ENCODE results near the gene ANKRD62. TPM values are rescaled to one million over a fixed set of nuclear protein-coding genes. Genes with fewer than 3 reads are reported as not detected.

ANKRD62 gene
- total RNA-seq, 1 donor from 2014 or later, result not detected

DNA sequence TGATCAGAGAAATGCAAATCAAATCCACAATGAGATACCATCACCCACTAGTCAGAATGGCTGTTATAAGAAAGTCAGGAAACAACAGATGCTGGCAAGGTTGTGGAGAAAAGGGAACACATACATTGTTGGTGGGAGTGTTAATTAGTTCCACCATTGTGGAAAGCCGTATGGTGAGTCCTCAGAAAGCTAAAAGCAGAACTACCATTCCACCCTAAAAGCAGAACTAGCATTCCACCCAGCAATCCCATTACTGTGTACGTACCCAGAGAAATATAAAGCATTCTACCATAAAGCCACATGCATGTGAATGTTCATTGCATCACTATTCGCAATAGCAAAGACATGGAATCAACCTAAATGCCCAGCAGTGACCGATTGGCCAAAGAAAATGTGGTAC is 60.7 kb downstream of the ANKRD62 start:
- no peak for DNase-seq (ENCODE audit: low spot score)
- no peak for TF ChIP-seq CTCF (IDR thresholded peaks at IDR 0.05)
- no peaks in the 10 kb centered on the region for H3K36me3 Mint-ChIP-seq (ENCODE audit: low read depth)
- peaks cover 55% of the 10 kb centered on the region for H3K4me1 Mint-ChIP-seq (ENCODE audit: low read depth)
- peaks cover 5% of the 10 kb centered on the region for H3K9me3 Mint-ChIP-seq (ENCODE audit: low read depth)
- H3K27ac Mint-ChIP-seq (ENCODE audit: unreplicated experiment), result no peak overlapping the region
- H3K4me3 Mint-ChIP-seq (ENCODE audit: unreplicated experiment), result no peak overlapping the region
- no peaks in the 10 kb centered on the region for H3K27me3 Mint-ChIP-seq (ENCODE audit: low read depth)

DNA sequence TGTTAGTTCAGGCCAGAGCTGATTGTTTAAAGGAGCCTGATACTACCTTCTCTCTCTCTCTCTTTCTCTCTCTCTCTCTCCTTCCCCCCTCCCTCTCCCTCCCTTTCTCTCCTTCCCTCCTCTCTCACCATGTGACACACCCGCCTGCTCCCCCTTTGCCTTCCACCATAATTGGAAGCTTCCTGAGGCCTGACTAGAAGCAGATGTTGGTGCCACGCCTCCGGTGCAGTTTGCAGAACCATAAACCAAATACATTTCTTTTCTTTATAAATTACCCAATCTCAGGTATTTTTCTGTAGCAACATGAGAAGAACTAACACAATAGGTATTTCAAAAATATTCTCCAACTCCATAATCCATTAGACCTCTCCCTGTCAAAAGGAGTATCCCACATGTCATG is 62.4 kb downstream of the ANKRD62 start:
- no peaks in the 10 kb centered on the region for H3K36me3 Mint-ChIP-seq (ENCODE audit: low read depth)
- H3K27me3 Mint-ChIP-seq (ENCODE audit: low read depth), result no peaks in the 10 kb centered on the region
- H3K4me3 Mint-ChIP-seq (ENCODE audit: unreplicated experiment), result no peak overlapping the region
- DNase-seq (ENCODE audit: low spot score), result no peak
- H3K27ac Mint-ChIP-seq (ENCODE audit: unreplicated experiment), result no peak overlapping the region
- no peak for TF ChIP-seq CTCF (IDR thresholded peaks at IDR 0.05)
- H3K9me3 Mint-ChIP-seq (ENCODE audit: low read depth), result no peaks in the 10 kb centered on the region
- peaks cover 54% of the 10 kb centered on the region for H3K4me1 Mint-ChIP-seq (ENCODE audit: low read depth)

DNA sequence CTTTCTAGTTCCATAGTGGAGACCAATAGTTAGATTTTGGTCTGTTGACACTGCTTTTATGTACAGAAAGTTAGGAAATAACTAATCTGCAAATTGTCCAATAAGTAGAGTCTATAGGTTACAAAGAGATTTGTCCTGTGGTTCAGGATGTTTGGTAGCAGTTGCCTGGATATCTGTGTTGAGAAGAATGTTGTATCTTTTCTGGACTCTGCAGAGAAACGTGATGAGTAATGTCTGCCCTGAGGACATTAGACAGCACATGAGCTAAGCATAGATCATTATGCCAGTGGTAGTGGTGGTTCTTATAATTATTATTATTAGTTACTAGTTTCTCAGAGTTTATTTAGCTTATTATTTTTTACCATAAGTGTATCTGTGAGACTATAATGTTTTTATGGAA is 65.8 kb downstream of the ANKRD62 start:
- H3K27me3 Mint-ChIP-seq (ENCODE audit: low read depth), result no peaks in the 10 kb centered on the region
- H3K27ac Mint-ChIP-seq (ENCODE audit: unreplicated experiment), result peak overlapping the region; percentile 28
- peaks cover 57% of the 10 kb centered on the region for H3K4me1 Mint-ChIP-seq (ENCODE audit: low read depth)

DNA sequence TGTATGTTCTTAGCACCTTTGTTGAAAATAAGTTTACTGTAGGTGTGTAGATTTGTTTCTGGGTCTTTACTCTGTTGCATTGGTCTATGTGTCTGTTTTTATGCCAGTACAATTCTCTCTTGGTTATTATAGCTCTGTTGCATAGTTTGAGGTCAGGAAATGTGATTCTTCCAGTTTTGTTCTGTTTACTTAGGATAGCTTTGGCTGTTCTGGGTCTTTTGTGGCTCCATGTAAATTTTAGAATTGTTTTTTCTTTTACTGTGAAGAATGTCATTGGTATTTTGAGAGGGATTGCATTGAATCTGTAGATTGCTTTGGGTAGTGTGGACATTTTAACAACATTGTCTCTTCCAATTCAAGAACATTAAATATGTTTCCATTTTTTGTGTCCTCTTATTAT is 69.1 kb downstream of the ANKRD62 start:
- peaks cover 18% of the 10 kb centered on the region for H3K9me3 Mint-ChIP-seq (ENCODE audit: low read depth)
- H3K4me1 Mint-ChIP-seq (ENCODE audit: low read depth), result peaks cover 35% of the 10 kb centered on the region
- peaks cover 1% of the 10 kb centered on the region for H3K36me3 Mint-ChIP-seq (ENCODE audit: low read depth)
- no peak overlapping the region for H3K4me3 Mint-ChIP-seq (ENCODE audit: unreplicated experiment)
- peak overlapping the region; percentile 23 for H3K27ac Mint-ChIP-seq (ENCODE audit: unreplicated experiment)
- TF ChIP-seq CTCF (IDR thresholded peaks at IDR 0.05), result no peak
- DNase-seq (ENCODE audit: low spot score), result no peak
- no peaks in the 10 kb centered on the region for H3K27me3 Mint-ChIP-seq (ENCODE audit: low read depth)

More for the DNA sequence above, 65.8 kb downstream of the ANKRD62 start:
- Mint-ChIP-seq H3K36me3 (ENCODE audit: low read depth) (peaks cover 1% of the 10 kb centered on the region), H3K4me3 (ENCODE audit: unreplicated experiment) (no peak overlapping the region), H3K9me3 (ENCODE audit: low read depth) (peaks cover 6% of the 10 kb centered on the region)
- no peak for DNase-seq (ENCODE audit: low spot score)
- TF ChIP-seq CTCF (IDR thresholded peaks at IDR 0.05), result no peak

DNA sequence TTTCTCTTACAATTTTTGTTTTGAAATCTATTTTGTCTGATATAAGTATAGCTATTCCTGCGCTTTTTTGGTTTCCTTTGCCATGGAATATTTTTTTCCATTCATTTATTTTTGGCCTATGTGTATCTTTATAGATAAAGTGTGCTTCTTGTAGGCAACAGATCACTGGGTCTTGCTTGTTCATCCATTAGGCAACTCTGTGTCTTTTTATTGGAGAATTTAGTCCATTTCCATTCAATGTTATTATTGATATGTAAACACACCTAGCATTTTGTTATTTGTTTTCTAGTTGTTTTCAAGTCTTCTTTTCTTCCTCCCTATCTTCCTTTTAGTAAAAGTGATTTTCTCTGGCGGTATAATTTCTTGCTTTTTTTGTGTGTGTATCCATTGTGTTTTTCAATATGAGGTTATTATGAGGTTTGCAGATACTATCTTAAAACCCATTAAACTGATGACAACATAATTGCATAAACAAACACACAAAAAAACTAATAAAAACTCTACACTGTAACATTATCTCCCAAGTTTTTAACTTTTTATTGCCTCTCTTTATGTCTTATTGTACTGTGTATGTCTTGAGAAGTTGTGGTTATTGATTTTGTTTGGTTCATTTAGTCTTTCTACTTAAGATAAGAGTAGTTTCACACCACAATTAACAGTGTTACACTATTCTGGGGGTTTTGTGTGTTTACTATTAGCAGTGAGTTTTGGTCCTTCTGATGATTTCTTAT is 71.6 kb downstream of the ANKRD62 start:
- TF ChIP-seq CTCF (IDR thresholded peaks at IDR 0.05), result no peak
- Mint-ChIP-seq H3K4me3 (ENCODE audit: unreplicated experiment) (no peak overlapping the region), H3K27ac (ENCODE audit: unreplicated experiment) (no peak overlapping the region), H3K9me3 (ENCODE audit: low read depth) (peaks cover 24% of the 10 kb centered on the region), H3K36me3 (ENCODE audit: low read depth) (peaks cover 3% of the 10 kb centered on the region), H3K27me3 (ENCODE audit: low read depth) (peaks cover 2% of the 10 kb centered on the region), H3K4me1 (ENCODE audit: low read depth) (peaks cover 23% of the 10 kb centered on the region)
- DNase-seq (ENCODE audit: low spot score), result no peak

Other genes with a start within 250 kb of the ANKRD62 start
- gene CHMP1B, start 242.4 kb upstream of the ANKRD62 start, total RNA-seq, result 28.5 to 32.5 TPM (median 31.3 TPM) in 3 replicates
- 37.7 to 40.4 TPM (median 38.2 TPM) in 3 replicates for gene MPPE1, start 185.5 kb upstream of the ANKRD62 start, total RNA-seq
- gene IMPA2, start 112.3 kb upstream of the ANKRD62 start, total RNA-seq, result 10.8 to 25.1 TPM (median 10.9 TPM) in 3 replicates
- not detected in 3 replicates for gene CIDEA, start 160.5 kb downstream of the ANKRD62 start, total RNA-seq
- gene TUBB6, start 214.4 kb downstream of the ANKRD62 start, total RNA-seq, result 196 to 204 TPM (median 198 TPM) in 3 replicates

Data from chondrocyte (in vitro differentiated cells).